ENCODE data around the gene GPX3.

DNA sequence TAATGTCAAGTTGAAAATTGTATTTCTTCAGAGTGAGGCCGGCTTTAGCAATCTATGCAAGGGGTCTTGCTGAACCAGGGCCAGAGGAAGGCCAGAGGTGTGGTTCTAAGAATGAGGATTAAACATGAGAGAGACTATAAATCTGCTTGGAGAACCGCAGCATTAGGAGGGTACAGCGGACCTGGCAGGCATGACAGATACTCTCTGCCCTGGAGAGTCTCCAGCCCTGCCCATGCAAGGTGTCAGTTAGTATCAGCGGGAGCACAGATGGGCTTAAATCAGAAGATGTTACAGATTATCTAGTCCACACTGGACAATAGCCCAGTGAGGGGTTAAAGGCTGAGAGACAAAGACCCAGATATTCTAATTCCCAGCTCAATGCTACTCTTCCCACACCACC, 11.5 kb upstream of the GPX3 start:
- TF ChIP-seq JUND (IDR thresholded peaks at IDR 0.05) (no peak), MXI1 (IDR thresholded peaks at IDR 0.05; ENCODE audit: low read depth, low read length) (no peak), EP300 (IDR thresholded peaks at IDR 0.05; ENCODE audit: borderline replicate concordance in 1 of 2, low read depth in 1 of 2, low read length in 1 of 2) (no peak)
